DMS53 (cell line): ENCODE data around the gene DMRT3.

Experiments
- DNase-seq: peaks from one replicate; lab custom pipeline; 2025; lab: John Stamatoyannopoulos, UW

The DMRT3 gene

DNA sequence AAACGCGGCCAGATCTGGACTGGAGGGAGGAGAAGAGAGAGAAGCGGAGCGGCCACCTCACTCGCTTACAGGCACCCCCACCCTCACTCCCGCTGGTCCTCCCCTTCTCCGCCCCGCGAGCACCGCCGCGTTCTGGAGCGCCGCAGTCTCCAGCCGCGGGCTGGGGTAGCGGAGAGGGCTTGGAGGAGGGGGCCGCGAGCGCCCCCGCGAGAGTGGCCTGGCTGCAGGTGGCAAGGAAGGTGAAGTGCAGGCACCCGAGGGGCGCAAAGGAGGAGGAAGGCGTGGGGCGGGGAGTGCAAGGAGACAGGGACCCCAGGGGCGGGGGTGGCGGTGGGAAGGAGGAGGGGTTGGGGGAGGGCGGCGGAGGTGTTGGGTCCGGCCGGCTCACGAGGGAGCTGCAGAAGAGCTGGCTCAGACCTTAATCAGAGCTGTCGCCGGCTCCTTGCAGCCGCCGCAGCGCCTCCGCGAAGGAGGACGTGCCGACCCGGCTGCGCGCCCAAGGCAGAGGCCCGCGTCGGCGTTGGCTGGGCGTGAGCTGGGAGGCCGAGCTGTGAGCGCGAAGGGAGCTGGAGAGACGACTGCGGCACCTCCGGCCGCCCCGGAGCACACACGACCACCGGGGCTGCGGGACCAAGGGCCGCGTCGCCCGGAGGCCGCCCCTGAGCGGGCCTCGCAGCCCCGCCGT lies at the start of gene DMRT3:
Gene DMRT3 (plus strand): TSS at position 398 of the 685 bp plus-strand sequence. CDS start 347 bp downstream, outside the sequence.
- DNase-seq = peak; percentile 64

GRCh38 chr9:926976-927375 lies 49.5 kb upstream of the DMRT3 start:
- no peak for DNase-seq

GRCh38 chr9:928363-929042 lies 48.0 kb upstream of the DMRT3 start:
- DNase-seq = peak; percentile 65

DNA sequence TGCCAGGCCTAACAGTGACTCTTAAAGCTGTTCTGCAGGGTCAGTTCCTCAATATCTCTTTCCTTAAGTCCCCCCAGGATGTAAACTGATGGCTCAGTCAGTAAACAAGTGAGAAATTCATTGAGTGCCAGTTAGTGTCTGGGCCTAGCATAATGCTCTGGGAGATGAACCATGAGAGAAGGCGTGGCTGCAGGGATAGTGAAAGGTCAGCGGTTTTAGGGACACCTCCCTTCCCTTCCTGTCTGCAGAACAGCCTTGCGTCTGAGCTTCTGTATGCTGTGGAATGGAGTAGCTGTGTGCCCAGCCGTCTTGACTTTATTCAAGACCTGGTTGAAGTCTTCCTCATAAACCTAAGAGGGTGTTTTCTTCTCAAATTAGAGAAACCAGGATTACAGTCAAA lies 46.7 kb upstream of the DMRT3 start:
- no peak for DNase-seq

GRCh38 chr9:933356-933755 lies 43.1 kb upstream of the DMRT3 start:
- DNase-seq = no peak

- peak; percentile 59 for DNase-seq
Observed at GRCh38 chr9:935348-935965, 41.0 kb upstream of the DMRT3 start.

GRCh38 chr9:942805-943580 lies 33.5 kb upstream of the DMRT3 start:
- peak; percentile 91 for DNase-seq

GRCh38 chr9:947985-948384 lies 28.5 kb upstream of the DMRT3 start:
- no peak for DNase-seq

DNA sequence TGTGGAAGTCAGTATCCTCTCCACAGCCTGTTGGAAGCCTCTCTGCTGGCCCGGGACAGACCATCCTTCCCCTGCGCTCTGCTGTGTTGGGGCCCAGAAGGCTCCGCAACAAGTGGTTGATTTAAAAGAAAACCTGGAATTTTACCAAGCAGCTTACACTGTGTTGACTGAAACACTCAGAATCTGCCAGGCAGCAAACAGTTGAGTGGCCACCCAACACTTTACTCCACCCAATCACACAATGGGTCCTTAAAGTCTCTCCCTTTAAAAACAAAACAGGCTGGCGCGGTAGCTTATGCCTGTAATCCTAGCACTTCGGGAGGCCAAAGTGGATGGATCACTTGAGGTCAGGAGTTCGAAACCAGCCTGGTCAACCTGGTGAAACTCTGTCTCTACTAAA lies 28.0 kb upstream of the DMRT3 start:
- peak; percentile 36 for DNase-seq

DNA sequence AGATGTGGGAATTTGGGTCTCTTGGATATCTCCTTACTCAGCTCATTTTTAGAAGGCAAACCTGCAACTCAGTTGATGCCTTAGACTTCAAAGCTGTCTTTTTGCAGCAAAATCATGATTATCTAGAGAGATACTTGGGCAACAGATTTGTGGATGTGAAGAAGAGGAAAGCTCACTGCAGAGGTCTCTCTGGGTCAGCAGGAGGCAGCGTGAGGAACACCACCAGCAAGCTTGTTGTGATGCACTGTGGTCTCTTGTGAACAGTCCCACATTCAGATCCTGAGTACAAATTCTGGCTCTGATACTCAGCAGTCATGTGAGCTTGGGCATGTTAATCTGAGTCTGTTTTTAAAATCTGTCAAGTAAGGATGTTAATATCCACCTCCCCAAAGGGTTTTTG lies 26.3 kb upstream of the DMRT3 start:
- no peak for DNase-seq

GRCh38 chr9:952546-952945 lies 23.9 kb upstream of the DMRT3 start:
- DNase-seq = no peak

DNA sequence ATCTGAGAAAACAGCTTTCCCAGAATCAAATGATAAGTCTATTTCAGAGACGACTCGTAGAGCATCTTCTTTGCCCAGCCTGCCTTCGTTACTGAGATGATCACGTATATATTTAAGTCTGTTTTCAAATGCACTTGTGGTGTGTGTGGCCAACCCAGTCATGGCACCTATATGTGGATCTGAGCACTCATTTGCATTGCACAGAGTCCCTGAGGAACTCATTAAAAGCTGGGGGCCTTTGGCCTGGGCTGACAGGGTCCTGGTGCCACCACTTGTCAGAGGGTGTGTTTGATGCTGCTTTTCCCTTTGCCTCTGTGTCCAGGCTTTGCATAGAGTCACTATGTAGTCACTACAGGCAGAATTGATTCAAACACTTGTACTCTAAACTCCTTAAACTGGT lies 17.4 kb upstream of the DMRT3 start:
- DNase-seq = no peak

- peak; percentile 21 for DNase-seq
Observed at GRCh38 chr9:959914-960313, 16.5 kb upstream of the DMRT3 start.

GRCh38 chr9:962023-962422 lies 14.4 kb upstream of the DMRT3 start:
- no peak for DNase-seq

- DNase-seq = no peak
Observed at GRCh38 chr9:965497-965896, 11.0 kb upstream of the DMRT3 start.

GRCh38 chr9:966870-967269 lies 9.6 kb upstream of the DMRT3 start:
- no peak for DNase-seq

GRCh38 chr9:967436-967835 lies 9.0 kb upstream of the DMRT3 start:
- no peak for DNase-seq

GRCh38 chr9:967903-968641 lies 8.4 kb upstream of the DMRT3 start:
- DNase-seq = no peak

- no peak for DNase-seq
Observed at GRCh38 chr9:969310-970150, 6.9 kb upstream of the DMRT3 start.

DNA sequence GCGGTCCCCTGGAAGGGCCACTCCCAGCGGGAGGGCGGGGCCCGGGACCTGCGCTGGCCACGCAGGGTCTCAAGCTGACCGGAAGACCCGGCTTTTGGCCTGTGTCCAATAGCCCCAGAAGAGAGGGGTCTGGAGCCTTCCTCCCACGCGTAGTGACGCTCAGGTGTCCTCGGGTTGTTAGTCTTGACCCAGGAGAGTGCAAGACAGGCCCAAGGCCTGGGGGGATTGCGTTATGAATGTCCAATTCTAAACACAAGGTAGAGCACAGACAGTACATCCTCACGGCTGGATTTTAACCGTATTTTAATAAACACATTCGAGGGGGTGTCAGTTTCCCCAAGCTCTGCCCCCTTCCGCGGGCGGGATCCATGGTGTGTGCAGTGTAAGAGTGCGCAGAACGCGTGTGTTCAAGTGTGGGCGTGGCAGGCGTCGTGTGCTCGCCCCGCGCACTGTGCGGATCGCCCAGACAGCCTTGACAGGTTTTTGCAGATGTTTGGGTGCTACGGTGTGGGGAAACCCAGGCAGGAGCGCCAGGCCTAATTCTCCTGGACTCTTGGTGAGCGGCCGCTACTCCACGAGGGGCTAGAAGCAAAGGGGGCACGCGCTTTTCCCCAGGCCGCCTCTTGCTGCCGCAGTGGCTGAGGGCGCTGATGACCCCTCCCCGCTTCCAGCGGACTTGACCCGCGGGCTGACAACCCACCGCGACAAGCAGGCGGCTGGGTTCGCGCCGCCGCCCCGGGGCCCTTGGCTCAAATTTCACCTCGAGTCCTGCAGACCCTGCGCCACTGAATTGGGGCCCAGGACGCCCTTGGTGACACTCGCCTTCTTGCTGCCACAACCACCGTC lies 6.1 kb upstream of the DMRT3 start:
- DNase-seq = no peak
